CD4-positive, alpha-beta T cell (primary cell): Measurements from ENCODE around the gene FAM187B. TPM values are rescaled to one million over a fixed set of nuclear protein-coding genes. Genes with fewer than 3 reads are reported as not detected.
"Not testable (repeated sequence)": the region's sequence is repeated elsewhere in the genome, so short reads cannot be mapped to it uniquely, and the experiment has no call there.

ENCODE experiments used
- ATAC-seq: fragments of 200-7000 bp; cut with Tn5 transposase; one replicate; pipeline ENCODE4 v1.10.0; 2022; ENCODE audit warnings: mild to moderate bottlenecking; ENCODE audit not compliant: poor library complexity
- CTCF ChIA-PET: fragments of 350-600 bp; sonication (Branson Sonifier 250); formaldehyde crosslinking; loops from one replicate; lab custom pipeline; 2021; ENCODE audit warnings: antibody characterized with exemption, inconsistent platforms; lab: Charles Lee
- POLR2A ChIA-PET: fragments of 350-600 bp; sonication (Branson Sonifier 250); formaldehyde crosslinking; loops from one replicate; lab custom pipeline; 2021; ENCODE audit warnings: antibody characterized with exemption, inconsistent platforms; lab: Charles Lee
- DNase-seq, 14 experiments: peaks; one replicate each; pipeline ENCODE4 v3.0.0-alpha.2; 2013 to 2020; ENCODE audit warnings: mixed read lengths in 2 of 14
- H3K27ac ChIP-seq, 2 donors: one replicate each; pipeline versions ENCODE4 v1.5.1 to v1.7.0; 2013; ENCODE audit warnings: low read length in 2 of 2, low read depth in 1 of 2, mild to moderate bottlenecking in 1 of 2
- H3K27me3 ChIP-seq, 2 experiments: 1 replicate in 1 of 2; 2 replicates in 1 of 2; pipeline versions ENCODE4 v1.6.1 to v1.7.0; 2013; ENCODE audit warnings: low read length in 2 of 2, control low read depth in 1 of 2, mild to moderate bottlenecking in 1 of 2, moderate library complexity in 1 of 2; ENCODE audit not compliant: insufficient read depth in 2 of 2, control insufficient read depth in 1 of 2
- H3K36me3 ChIP-seq: one replicate; pipeline ENCODE4 v1.6.1; 2013; ENCODE audit warnings: low read length, control low read depth; ENCODE audit not compliant: insufficient read depth
- H3K4me1 ChIP-seq: one replicate; pipeline ENCODE4 v1.6.1; 2013; ENCODE audit warnings: low read length, control low read depth; ENCODE audit not compliant: insufficient read depth
- H3K4me3 ChIP-seq: one replicate; pipeline ENCODE4 v1.5.1; 2013; ENCODE audit warnings: mild to moderate bottlenecking, low read length, moderate library complexity
- H3K9me3 ChIP-seq, 2 experiments: 1 replicate in 1 of 2; 2 replicates in 1 of 2; pipeline versions ENCODE4 v1.6.1 to v1.7.0; 2013; ENCODE audit warnings: low read length in 2 of 2, mild to moderate bottlenecking in 2 of 2, control low read depth in 1 of 2, moderate library complexity in 1 of 2; ENCODE audit not compliant: control insufficient read depth in 1 of 2, insufficient read depth in 1 of 2
- H3K27ac Mint-ChIP-seq: one replicate; pipeline ENCODE4 v1.8.0; 2020; ENCODE audit warnings: mixed read lengths
- H3K27me3 Mint-ChIP-seq: one replicate; pipeline ENCODE4 v1.8.0; 2021; ENCODE audit warnings: mixed read lengths
- H3K36me3 Mint-ChIP-seq: one replicate; pipeline ENCODE4 v1.8.0; 2021; ENCODE audit warnings: low read depth, mixed read lengths
- H3K4me1 Mint-ChIP-seq: one replicate; pipeline ENCODE4 v1.8.0; 2021; ENCODE audit warnings: low read depth, mixed read lengths
- H3K4me3 Mint-ChIP-seq: one replicate; pipeline ENCODE4 v1.8.0; 2020; ENCODE audit warnings: mild to moderate bottlenecking, mixed read lengths
- H3K9me3 Mint-ChIP-seq: one replicate; pipeline ENCODE4 v1.8.0; 2020; ENCODE audit warnings: mixed read lengths
- CTCF ChIP-seq: fragments of 200-600 bp; IDR thresholded peaks from one replicate; pipeline ENCODE4 v1.8.0; 2022; ENCODE audit warnings: antibody characterized with exemption, mild to moderate bottlenecking
- intact Hi-C, 2 experiments: fragments of 100-400 bp; cut with DNase I in 1 of 2; cut with micrococcal nuclease in 1 of 2; formaldehyde crosslinking; loops; one replicate each; pipeline versions ENCODE4 v1.15.1 to v1.9.0; 2023 to 2025; cut with DNase I, micrococcal nuclease
- total RNA-seq, 174 experiments: library from RNA in 2 of 174; stranded (reverse) in 2 of 174; gene quantifications; one replicate each; pipeline ENCODE4 v1.2.3 and lab custom pipeline; 2021 to 2026

Gene FAM187B
- total RNA-seq, 2 experiments from 2014 or later = not detected

GRCh38 chr19:35241417-35241816 lies 12.9 kb upstream of the FAM187B start:
- H3K27me3 Mint-ChIP-seq = peaks cover 17% of the 10 kb centered on the region
- ATAC-seq = no peak
- intact Hi-C loops = loop anchor here in 1 of 2 experiments (10.0 kb wide), 1 partner anchor 223 kb away; no protein-coding TSS in a partner anchor
- H3K4me3 ChIP-seq = no peak overlapping the region
- H3K4me1 Mint-ChIP-seq = peaks cover 32% of the 10 kb centered on the region
- peaks cover 17% of the 10 kb centered on the region for H3K4me1 ChIP-seq
- DNase-seq = no peak
- H3K36me3 ChIP-seq = no peaks in the 10 kb centered on the region
- H3K9me3 ChIP-seq = peaks cover 3 to 11% of the 10 kb centered on the region in 2 experiments
- H3K27ac ChIP-seq = no peak overlapping the region
- POLR2A ChIA-PET = interaction anchor here (1.2 to 3.6 kb wide), 10 partner anchors 9 to 68 kb away, joined by 3 to 34 read pairs (median 6); partner anchors contain the start of genes FAM187B and USF2
- no peak for TF ChIP-seq CTCF
- H3K36me3 Mint-ChIP-seq = peaks cover 12% of the 10 kb centered on the region
- H3K27ac Mint-ChIP-seq = peak overlapping the region; percentile 83
- peaks cover 7% of the 10 kb centered on the region for H3K9me3 Mint-ChIP-seq
- CTCF ChIA-PET = interaction anchor here (1.2 to 2.0 kb wide), 5 partner anchors 28 to 254 kb away, joined by 3 to 10 read pairs (median 7); no protein-coding TSS in a partner anchor
- no peaks in the 10 kb centered on the region for H3K27me3 ChIP-seq
- no peak overlapping the region for H3K4me3 Mint-ChIP-seq

- H3K27me3 ChIP-seq = no peaks in the 10 kb centered on the region
- H3K4me3 ChIP-seq = no peak overlapping the region
- POLR2A ChIA-PET = interaction anchor here (0.5 to 3.6 kb wide), 19 partner anchors 8 to 99 kb away, joined by 3 to 34 read pairs (median 4); partner anchors contain the start of genes FXYD5 and USF2
- CTCF ChIA-PET = interaction anchor here (0.7 to 2.0 kb wide), 8 partner anchors 23 to 255 kb away, joined by 3 to 10 read pairs (median 5); partner anchors contain the start of gene USF2
- H3K27ac Mint-ChIP-seq = peak overlapping the region; percentile 83
- peaks cover 7% of the 10 kb centered on the region for H3K9me3 Mint-ChIP-seq
- intact Hi-C loops = loop anchor here in 1 of 2 experiments (1.0 to 10.0 kb wide), 2 partner anchors 34 to 224 kb away; no protein-coding TSS in a partner anchor
- DNase-seq (peak in 8 of 14 experiments; percentile 25 to 77 (median 50)), ATAC-seq (peak; percentile 97)
- H3K4me3 Mint-ChIP-seq = peak overlapping the region; percentile 17
- peaks cover 12% of the 10 kb centered on the region for H3K36me3 Mint-ChIP-seq
- H3K36me3 ChIP-seq = no peaks in the 10 kb centered on the region
- H3K4me1 Mint-ChIP-seq = peaks cover 33% of the 10 kb centered on the region
- peaks cover 3 to 11% of the 10 kb centered on the region in 2 experiments for H3K9me3 ChIP-seq
- H3K27me3 Mint-ChIP-seq = peaks cover 9% of the 10 kb centered on the region
- H3K4me1 ChIP-seq = peaks cover 17% of the 10 kb centered on the region
- no peak for TF ChIP-seq CTCF
- H3K27ac ChIP-seq = peak overlapping the region; percentile 44 to 56
Measured at GRCh38 chr19:35240327-35240726, 11.8 kb upstream of the FAM187B start.

- H3K4me3 Mint-ChIP-seq, H3K27me3 Mint-ChIP-seq, H3K27me3 ChIP-seq, ATAC-seq, H3K9me3 Mint-ChIP-seq, DNase-seq, H3K36me3 ChIP-seq, H3K4me3 ChIP-seq: not testable (repeated sequence)
- POLR2A ChIA-PET = interaction anchor here (0.5 to 3.6 kb wide), 13 partner anchors 8 to 85 kb away, joined by 3 to 34 read pairs (median 5); partner anchors contain the start of genes FAM187B, FXYD5 and USF2
- H3K9me3 ChIP-seq = peaks cover 3 to 11% of the 10 kb centered on the region in 2 experiments
- intact Hi-C loops = loop anchor here in 1 of 2 experiments (5.0 kb wide), 1 partner anchor 47 kb away; no protein-coding TSS in a partner anchor
- H3K27ac ChIP-seq = peak overlapping the region in 1 of 2 donors; percentile 56
- peaks cover 12% of the 10 kb centered on the region for H3K36me3 Mint-ChIP-seq
- CTCF ChIA-PET = interaction anchor here (0.9 to 1.8 kb wide), 3 partner anchors 22 to 98 kb away, joined by 3 to 9 read pairs (median 6); partner anchors contain the start of gene USF2
- H3K4me1 ChIP-seq = peaks cover 17% of the 10 kb centered on the region
- H3K27ac Mint-ChIP-seq = peak overlapping the region; percentile 83
- H3K4me1 Mint-ChIP-seq = peaks cover 33% of the 10 kb centered on the region
Measured at GRCh38 chr19:35239597-35239996, 11.1 kb upstream of the FAM187B start.
